Stimulated activated CD4-positive, alpha-beta T cell treated with anti-CD3 and anti-CD28 coated beads, Interleukin-12 subunit alpha, Interleukin-12 subunit beta, amount 100 ng/mL, for 4 hours (primary cell): ENCODE data around the gene CRYGS.
"Not testable (repeated sequence)": the region's sequence is repeated elsewhere in the genome, so short reads cannot be mapped to it uniquely, and the experiment has no call there.

Source experiments
- DNase-seq: peaks from one replicate; pipeline ENCODE4 v3.0.0-alpha.2; 2020

The CRYGS gene

DNA sequence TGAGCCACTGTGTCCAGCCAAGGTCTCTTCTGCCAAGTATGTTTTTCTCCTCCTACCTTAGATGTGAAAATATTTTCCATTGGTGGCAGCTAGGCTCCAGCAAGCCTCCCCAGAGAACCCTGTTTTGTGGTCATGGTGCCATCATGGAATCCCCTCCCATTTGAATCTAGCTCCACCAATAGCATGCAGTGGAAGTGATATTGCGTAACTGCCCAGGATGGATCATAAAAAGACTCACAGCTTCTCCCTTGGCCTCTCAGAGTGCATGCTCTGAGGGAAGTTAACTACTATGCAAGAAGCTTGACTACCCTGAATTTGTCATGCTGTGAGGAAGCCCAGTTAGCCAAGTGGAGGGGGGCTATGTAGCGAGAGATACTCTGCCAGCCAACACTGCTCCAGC lies 27.5 kb downstream of the CRYGS start:
- no peak for DNase-seq

DNA sequence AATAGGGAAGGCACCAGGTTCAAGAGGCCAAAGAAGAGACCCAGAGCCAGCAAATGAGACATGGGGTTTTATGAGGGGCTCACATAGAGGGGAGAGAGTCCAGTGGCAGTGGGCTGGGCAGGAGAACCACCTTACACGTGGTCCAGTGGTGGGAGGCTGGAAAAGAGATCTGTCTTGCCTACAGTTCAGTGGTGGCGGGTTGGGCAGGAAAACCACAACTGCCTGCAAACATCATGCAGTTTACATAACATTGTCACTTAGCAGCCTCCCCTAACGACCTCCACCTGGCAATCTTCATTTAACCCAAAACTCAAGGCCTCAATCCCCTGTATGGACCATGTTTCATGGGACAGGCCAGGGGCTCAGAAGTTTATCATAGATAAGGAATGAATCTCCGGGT lies 29.1 kb downstream of the CRYGS start:
- DNase-seq, result no peak

DNA sequence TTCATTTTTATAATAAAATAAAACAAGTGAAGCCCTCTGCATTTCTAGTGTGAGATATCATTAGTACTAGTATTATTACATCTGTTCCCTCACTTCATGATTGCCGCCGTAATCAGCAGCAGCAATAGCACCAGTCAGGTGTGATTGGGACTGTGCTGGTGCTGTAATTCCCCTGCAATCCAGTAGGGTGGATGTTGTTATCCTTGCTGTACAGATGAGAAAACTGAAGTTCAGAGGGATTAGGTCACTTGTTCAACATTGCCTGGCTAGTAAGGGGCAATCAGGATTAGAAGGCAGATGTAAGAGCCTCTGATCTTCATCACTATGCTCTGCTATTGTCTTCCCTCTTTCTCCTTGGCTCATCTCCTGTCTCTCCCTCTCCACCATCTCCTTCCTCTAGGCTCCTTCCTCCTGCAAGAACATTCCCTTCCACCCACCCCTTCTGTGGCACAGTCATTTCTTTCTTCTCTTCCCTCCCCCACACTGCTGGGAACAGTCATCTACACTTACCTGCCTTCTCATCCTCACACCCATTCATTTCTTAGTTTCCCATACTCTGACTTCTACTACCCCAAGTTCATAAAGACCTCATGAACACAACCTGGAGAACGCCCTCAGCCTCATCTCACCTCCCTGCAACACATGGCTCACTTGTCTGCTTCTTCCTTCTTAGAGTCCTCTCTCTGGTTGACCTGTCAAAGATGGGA lies 29.7 kb downstream of the CRYGS start:
- no peak for DNase-seq

DNA sequence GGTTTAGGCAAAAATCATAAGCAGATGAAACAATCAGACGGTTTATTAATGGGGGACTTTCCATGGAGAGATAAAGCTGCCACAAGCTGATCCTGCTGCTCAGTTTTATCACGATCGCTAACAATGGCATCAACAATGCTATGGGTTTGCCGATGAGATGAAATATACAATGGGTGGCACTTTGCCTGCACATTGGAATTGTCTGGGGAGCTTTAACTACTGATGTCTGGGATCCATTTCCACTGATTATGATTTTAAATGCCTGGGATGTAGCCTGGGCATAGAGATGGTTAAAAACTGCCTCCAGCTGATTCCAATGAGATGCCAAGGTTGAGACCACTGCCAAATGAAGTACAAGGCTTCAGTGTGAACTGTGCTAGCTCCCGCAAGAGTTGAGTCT lies 30.8 kb downstream of the CRYGS start:
- DNase-seq, result no peak

DNA sequence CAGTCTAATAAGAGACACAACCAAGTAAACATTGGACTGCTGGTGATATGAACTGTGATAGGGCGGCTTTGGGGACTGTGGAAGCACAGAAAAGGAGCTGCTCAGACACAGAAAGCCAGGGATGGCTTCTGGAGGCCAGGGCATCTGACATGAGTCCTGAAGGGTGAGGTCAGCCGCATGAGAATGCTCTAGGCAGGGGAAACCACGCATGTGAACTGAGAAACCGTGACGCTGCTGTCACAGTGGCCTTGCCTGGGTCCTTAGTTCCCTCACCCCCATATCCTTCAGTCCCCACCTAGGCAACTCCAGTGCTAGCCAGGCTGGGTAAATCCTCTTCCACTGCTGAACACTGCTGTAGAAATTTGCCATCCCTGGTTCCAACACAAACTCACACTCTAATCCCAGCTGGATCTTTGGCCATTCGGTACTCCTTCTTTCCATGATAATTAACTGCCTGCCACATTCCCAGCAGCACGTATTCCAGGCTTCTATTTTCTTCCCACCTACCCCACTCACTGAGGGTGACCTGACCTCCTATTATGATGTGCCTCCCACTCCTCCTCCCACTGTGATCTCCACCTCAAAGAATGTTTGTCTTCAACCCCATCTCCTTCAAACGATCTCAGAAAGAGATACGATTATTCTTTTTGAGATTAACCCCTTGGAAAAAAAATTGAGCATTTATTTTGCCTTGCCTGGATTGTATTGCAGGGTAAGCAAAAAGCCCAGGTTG lies 31.4 kb downstream of the CRYGS start:
- DNase-seq, result no peak

DNA sequence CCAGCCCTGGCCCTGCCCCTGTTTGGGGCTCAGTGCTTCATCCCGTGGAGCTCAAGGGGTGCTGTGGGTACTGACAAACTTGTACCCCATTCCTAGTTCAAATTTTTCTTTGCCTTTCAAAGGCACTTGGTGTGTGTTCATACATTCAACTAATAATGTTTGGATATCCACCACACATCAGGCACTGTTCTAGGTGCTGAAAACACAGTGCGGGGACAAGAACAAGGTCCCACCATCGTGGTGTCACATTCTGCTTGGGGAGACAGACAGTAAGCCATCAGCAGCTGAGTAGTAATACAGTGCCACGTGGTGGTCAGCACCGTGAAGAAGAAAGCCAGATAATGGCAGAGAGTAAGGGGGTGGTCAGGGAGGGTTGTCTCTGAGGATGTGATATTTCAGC lies 32.5 kb downstream of the CRYGS start:
- no peak for DNase-seq

DNA sequence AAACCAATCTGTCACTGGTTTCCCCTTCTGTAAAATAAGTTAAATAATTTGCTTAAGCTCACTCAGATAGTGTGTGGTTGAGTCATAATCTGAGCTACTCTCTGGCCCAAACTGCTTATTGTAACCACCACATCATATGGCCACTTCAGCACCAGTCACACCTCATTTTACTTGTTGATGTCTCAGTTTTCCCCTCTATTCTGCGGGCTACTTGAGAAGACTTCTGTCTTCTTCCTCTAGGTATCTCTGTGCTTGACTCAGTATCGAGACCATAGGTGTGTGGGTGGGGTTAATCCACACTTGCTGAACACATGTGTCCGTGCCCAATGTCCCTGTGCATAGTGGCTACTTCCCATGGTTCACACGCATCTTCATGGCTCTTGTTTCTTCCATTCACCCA lies 32.9 kb downstream of the CRYGS start:
- no peak for DNase-seq

DNA sequence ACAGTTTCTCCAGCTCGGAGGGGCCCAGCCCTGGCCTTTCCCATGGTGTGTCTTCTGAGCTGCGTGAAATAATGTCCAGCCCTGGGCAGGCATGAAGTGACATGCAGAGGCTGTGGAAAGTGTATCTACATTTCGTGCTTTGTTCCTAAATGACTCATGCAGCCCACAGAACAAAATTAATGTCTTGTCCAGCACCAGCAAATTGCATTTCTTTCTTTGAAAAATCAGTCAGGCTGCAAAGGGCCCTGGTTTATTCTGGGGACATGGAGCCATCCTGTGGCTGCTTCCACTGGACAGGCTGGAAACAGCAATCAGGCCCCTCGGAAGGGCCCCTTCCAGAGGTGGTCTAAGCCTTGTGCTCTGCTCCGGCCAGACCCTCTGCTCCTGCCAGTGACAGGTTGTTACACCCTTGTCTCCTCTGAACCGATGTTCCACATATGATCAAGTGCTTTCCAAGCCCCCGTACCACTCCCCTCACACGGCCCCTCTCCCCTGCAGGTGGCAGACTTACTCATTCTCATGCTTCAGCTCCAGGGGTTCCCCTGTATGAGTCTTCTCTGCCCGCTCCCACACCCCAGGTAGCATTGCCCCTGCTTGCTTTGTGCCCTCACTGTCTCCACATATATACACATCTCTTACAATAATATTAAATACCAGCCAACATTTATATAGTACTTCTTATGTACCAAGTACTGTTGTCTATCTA lies 33.7 kb downstream of the CRYGS start:
- DNase-seq, result no peak

DNA sequence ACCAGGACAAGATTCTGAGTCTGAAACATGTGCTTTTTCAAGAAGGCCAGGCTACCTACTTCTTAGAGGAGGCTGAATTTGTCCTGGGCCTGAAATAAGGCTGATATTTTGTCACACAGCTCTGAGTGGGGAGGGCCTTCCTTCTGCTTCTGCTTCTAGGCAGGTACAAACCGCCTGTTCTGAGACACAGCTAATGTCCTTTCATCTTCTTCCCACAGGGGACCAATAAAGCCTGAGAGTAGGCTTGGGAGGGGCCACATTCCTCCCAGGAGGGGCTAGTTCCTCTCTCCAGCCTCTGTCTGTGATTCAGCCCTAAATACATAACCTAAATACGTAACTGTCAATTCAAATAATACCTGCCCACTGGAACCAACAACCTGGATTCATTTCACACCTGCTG lies 34.8 kb downstream of the CRYGS start:
- DNase-seq, result no peak

DNA sequence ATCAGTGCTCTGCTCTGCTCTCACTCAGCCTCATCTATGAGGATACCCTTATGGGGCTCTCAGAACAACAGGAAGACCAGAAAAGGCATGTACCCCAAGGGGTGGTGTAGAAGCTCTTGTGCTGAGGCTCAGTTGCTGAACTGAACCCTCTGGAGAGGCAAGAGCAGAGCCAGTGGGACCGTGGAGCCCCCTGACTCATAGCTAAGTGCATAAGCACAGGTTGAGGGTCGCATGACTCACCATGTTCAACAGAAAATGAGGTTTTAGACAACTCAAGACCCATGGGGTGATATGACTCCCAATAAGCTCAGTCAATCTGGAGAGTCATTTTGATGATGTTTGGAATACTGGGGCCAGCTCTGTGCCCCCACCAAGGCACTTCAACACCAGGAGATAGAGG lies 37.3 kb downstream of the CRYGS start:
- no peak for DNase-seq

DNA sequence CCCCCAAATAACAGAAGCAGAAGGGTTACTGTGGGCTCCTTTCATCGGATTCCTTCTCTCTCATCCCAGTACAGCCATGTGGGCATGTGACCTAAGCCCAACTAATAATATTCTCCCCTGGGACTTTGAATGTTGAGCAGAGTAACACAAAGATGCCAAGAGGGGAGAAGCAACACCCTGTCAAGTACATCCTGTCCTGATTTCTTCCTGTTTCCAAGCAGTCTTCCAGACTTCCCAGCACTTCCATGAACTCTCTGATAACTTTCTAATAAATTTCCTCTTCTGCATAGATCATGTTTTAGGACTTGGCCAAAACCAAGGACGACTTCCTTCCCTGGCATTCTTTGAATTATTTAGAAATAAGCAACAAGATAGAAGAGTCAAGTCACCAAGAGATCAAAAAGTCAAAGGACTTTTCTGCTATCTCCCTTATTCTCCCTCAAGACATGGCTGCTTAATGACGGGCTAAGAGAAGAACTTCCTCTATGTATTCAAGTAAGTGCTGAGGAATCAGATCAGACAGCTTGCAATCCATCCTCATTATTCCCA lies 37.9 kb downstream of the CRYGS start:
- no peak for DNase-seq

DNA sequence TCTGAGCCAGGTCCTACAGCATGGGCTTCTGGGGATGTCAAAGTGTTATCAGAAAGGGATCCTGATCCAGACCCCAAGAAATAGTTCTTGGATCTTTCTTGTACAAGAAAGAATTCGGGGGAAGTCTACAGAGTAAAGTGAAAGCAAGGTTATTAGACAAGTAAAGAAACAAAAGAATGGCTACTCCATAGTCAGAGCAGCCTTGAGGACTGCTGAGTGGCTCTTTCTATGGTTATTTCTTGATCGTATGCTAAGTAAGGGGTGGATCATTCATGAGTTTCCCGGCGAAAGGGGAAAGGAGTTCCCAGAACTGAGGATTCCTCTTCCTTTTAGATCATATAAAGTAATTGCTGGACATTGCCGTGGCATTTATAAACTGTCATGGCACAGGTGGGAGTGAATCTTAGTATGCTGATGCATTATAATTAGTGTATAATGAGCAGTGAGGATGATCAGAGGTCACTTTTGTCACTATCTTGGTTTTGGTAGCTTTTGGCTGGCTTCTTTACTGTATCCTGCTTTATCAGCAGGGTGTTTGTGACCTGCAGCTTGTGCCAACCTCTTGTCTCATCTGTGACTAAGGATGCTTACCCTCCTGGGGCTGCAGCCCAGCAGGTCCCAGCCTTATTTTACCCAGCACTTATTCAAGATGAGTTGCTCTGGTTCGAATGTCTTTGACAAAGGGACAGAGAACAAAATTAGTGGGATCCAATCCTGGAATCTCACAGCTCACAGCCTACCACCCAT lies 41.0 kb downstream of the CRYGS start:
- no peak for DNase-seq

DNA sequence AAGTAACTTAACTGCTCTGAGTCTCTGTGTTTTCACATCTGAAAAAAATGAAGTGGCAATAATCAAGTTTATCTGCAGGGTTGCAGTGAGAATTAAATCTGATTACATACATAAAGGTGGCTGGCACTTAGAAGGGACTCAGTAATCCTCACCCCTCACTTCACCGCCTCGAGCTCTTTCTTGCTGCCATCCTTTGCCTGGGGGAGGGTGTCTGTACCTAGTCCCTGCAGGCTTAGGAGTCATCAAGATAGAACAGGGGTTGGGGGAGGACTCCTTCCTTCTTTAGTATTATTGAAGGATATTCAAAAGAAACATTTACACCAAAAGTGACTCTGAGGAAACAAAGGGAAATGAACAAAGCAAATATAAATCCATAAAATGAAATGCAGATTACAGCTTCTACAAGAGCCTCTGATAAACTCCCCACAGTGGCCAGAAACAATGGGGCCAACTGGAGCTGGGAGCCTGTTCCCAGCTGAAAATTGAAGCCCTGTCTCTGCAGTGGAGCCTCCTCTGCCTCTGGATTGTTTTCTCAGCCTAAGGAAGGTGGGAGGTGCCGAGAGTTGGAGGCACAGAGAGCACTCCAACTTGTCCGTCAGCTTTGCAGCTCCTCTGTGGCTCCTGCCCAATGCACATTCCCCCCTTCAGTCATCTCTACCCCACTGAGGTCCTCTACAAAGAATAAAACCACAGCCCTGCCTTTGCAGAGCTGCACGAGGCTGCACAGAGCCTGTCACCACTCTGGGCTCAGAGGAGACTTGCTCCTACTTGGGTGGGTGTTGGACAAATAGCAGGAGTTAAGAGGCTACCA lies 41.8 kb downstream of the CRYGS start:
- no peak for DNase-seq

DNA sequence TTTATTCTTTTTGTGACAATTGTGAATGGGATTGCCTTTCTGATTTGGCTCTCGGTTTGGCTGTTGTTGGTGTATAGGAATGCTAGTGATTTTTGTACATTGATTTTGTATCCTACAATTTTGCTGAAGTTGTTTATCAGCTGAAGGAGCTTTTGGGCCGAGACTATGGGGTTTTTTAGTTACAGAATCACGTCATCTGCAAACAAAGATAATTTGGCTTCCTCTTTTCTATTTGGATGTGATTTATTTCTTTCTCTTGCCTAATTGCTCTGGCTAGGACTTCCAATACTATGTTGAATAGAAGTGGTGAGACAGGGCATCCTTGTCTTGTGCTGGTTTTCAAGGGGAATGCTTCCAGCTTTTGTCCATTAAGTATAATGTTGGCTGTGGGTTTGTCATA lies 44.2 kb downstream of the CRYGS start:
- not testable (repeated sequence) for DNase-seq

DNA sequence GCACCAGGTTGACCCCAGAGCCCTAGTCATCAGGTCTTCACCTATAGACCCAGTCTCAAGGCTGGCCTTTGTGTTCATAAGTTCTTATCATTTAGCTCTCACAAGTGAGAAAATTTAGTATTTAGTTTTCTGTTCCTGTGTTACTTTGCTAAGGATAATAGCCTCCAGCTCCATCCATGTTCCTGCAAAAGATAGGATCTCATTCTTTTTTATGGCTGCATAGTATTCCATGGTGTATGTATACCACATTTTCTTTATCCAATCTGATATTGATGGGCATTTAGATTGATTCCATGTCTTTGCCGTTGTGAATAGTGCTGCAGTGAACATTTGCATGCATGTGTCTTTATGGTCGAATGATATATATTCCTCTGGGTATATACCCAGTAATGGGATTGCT lies 46.2 kb downstream of the CRYGS start:
- DNase-seq, result not testable (repeated sequence)

DNA sequence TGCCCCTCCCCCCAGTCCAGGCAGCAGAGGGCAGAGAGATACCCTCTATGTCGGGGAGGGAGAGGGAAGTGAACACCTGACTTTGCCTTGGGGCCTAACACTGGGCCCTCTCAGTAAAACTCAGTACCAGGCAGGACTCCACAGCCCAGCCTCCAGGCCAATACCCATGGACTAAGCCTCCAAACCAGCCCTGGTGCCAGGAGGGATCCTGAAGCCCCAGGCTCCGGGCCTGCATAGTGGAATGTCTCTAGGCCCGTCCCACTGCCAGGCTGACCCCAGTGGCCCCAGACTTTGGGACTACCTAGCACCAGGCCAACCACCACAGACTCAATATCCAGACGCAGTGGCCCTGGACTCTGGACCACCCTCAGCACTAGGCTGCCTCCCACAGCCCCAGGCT lies 46.6 kb downstream of the CRYGS start:
- DNase-seq, result no peak

DNA sequence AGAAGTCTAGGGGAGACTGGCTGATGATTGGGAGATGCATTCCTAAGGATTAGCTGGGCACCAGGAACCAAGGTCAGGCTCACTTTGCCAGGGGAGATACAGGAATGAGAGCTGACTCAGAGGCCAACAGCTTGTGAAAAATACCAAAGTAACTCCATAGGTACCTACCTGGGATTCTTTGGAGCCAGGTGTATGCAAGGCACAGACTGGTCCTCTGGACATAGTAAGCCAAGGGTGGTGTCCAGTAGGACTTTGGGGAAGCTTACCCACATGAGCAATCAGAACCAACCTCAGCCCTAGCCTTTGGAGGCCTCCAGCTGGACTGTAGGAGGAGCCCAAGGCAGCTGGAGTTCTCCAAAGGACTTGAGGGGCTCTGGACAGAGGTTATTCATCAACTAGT lies 47.5 kb downstream of the CRYGS start:
- DNase-seq, result no peak

DNA sequence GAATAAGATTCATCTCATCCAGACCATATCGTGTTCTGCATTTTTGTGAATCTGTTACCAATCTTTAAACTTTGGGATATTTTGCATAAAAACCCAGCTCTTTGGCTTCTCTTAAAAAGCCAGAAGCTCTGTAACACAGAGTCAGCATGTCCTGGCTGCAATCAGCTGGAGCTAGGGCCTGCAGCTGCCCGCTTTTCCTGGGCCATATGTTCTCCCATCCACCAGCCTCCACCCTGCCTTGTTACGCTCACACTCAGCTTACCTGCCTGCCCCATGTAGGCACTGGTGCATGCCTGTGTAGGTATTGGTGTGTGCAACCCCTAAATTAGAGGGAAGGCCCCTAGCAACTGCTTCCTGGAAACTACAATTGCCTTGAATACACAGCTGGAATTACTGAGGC lies 48.2 kb downstream of the CRYGS start:
- DNase-seq, result no peak

DNA sequence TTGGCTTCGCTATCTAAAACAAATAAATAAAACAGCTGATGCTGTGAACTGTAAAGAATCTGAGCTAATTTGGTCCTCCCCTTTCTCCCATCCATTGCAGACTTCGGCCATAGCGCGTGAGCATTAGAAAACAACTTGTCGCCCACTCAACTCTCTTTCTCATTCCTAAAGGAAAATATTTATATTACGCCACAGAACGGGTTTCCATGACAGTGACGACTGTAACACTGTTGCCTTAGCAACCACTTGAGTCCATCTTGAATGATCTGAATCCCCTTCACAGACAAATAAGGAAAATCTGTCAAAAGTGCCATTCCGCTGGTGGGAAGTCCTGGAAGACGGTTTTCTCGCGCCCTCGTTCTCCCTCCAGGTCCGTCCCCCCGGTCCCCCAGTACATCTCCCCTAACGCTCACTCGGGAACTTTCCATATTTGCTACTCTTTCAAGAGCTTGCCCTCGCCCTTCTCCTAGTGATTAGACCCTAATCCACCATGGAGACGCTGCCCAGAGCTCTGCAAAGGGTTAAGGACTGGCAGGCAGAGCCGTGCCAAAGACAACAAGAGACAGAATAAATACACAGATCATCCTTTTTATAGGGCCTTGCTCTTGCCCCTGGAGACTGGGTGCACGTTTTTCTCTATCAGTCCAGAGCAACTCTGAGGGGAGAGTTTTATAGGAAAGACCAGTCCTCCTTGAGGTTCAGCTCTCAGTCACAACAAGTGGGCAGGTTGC lies 50.5 kb downstream of the CRYGS start:
- no peak for DNase-seq

DNA sequence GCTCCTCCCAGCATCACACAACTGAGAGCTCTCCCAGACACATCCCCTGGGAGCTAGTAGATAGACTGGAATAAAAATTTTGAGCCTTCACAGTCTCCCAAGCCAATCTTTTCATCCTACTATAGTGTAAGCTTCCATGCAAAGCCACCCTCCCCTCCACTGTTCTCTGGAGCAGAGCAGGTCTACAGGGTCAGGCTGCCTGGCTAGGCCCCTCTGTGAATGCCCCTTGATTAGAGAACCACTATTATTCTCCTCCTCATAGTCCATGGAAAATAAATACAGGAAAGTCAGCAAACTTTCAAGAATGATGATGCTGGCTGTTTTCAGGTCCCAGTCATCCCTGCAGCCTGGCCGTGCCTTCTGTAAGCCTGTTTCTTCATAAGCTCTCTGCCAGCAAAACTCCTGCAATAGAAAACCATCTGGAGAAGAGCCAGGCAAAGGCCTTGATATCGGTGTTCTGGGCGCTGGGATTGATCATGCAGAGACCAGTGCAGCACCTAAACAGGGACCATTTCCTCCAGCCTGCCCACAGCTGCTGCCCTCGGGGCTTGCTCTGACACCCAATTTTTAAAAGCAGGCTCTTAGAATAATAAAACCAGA lies 51.7 kb downstream of the CRYGS start:
- DNase-seq, result no peak

DNA sequence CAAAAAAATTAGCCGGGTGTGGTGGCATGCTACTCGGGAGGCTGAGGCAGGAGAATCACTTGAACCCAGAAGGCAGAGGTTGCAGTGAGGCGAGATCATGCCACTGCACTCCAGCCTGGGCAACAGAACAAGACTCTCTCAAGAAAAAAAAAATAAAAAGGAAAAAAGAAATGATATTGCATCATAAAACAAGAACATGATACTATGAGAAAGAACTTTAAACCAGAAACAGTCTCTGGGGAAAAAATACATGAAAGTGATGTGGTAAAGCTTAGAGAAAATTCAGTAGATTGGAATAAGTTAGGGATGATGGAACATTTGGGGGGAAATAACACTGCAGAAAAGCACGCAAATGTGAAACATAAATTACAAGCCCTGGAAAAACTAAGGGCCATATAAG lies 54.7 kb downstream of the CRYGS start:
- no peak for DNase-seq
